RWPE2 (cell line): ENCODE measurements around the gene KSR1.

Experiments used
- ATAC-seq: fragments of 200-7000 bp; cut with Tn5 transposase; 3 replicates; pipeline ENCODE4 v1.9.1; 2021; ENCODE audit warnings: low read depth
- DNase-seq: peaks from one replicate; pipeline ENCODE4 v3.0.0-alpha.2; 2020; ENCODE audit warnings: low spot score
- H3K27ac ChIP-seq: fragments of 450-650 bp; 2 replicates; pipeline ENCODE4 v1.5.1; 2017; ENCODE audit warnings: mild to moderate bottlenecking; ENCODE audit not compliant: poor library complexity, severe bottlenecking
- H3K27me3 ChIP-seq: fragments of 250-450 bp; sonication (Bioruptor Pico); 2 replicates; pipeline ENCODE4 v1.5.1; 2021; ENCODE audit warnings: mild to moderate bottlenecking, moderate library complexity; ENCODE audit not compliant: insufficient read depth, poor library complexity, severe bottlenecking
- H3K36me3 ChIP-seq: fragments of 250-450 bp; sonication (Bioruptor Pico); 2 replicates; pipeline ENCODE4 v1.5.1; 2020; ENCODE audit warnings: low read depth, mild to moderate bottlenecking, moderate library complexity
- H3K4me1 ChIP-seq: fragments of 250-450 bp; sonication (Bioruptor Pico); 2 replicates; pipeline ENCODE4 v1.5.1; 2021; ENCODE audit warnings: mild to moderate bottlenecking, moderate library complexity; ENCODE audit not compliant: insufficient read depth, poor library complexity, severe bottlenecking
- H3K4me3 ChIP-seq: fragments of 250-450 bp; sonication (Bioruptor Pico); 2 replicates; pipeline ENCODE4 v1.5.1; 2021; ENCODE audit warnings: mild to moderate bottlenecking, moderate library complexity; ENCODE audit not compliant: severe bottlenecking
- H3K9me3 ChIP-seq: fragments of 250-450 bp; sonication (Bioruptor Pico); 2 replicates; pipeline ENCODE4 v1.5.1; 2021; ENCODE audit warnings: mild to moderate bottlenecking, moderate library complexity; ENCODE audit not compliant: severe bottlenecking
- TF ChIP-seq, protein P1 (sequence below): fragments of 450-650 bp; IDR thresholded peaks from one replicate; pipeline ENCODE4 v1.5.1; 2017; ENCODE audit warnings: mild to moderate bottlenecking, moderate library complexity; ENCODE audit not compliant: poor library complexity, severe bottlenecking

KSR1 gene

DNA sequence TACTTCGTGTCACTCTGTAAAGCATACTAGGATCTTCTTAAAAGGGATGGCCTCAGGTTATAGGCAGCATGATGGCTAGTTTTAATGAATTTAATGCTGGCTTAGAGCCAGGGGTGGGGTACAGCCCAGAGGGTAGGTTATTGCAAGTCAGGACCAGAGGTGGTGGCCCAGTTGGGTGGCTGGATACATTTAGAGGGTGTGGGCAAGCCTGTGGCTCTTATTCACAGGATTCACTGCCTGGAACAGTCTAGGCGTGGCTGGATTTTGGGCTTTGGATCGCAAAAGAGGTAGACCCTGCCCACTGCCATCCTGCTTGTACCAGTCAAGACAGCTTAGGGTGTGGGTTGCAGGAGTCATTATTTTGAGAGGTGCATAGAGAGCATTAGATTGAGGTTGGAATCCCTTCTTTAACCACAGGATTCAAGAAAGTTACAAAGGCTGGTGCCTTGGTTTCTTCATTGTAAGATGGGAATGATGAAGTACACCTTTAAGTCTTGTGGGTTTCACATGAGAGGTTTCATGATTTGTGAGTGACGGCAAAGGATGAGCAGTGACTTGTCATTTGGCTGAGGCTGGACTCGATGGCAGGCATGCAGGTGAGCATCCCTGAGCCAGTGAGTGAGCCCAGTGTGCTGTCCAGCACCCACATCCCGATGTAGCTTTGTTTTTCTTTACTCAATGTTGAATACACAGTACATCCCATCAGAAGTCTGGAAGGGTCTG, 85.2 kb downstream of the KSR1 start:
- Histone ChIP-seq H3K4me3 (no peak overlapping the region), H3K4me1 (peaks cover 10% of the 10 kb centered on the region), H3K9me3 (no peaks in the 10 kb centered on the region), H3K36me3 (no peaks in the 10 kb centered on the region), H3K27ac (no peak overlapping the region), H3K27me3 (no peaks in the 10 kb centered on the region)
- DNase-seq (no peak), ATAC-seq (no peak)
- TF ChIP-seq, protein P1, sequence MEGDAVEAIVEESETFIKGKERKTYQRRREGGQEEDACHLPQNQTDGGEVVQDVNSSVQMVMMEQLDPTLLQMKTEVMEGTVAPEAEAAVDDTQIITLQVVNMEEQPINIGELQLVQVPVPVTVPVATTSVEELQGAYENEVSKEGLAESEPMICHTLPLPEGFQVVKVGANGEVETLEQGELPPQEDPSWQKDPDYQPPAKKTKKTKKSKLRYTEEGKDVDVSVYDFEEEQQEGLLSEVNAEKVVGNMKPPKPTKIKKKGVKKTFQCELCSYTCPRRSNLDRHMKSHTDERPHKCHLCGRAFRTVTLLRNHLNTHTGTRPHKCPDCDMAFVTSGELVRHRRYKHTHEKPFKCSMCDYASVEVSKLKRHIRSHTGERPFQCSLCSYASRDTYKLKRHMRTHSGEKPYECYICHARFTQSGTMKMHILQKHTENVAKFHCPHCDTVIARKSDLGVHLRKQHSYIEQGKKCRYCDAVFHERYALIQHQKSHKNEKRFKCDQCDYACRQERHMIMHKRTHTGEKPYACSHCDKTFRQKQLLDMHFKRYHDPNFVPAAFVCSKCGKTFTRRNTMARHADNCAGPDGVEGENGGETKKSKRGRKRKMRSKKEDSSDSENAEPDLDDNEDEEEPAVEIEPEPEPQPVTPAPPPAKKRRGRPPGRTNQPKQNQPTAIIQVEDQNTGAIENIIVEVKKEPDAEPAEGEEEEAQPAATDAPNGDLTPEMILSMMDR, result no peak

DNA sequence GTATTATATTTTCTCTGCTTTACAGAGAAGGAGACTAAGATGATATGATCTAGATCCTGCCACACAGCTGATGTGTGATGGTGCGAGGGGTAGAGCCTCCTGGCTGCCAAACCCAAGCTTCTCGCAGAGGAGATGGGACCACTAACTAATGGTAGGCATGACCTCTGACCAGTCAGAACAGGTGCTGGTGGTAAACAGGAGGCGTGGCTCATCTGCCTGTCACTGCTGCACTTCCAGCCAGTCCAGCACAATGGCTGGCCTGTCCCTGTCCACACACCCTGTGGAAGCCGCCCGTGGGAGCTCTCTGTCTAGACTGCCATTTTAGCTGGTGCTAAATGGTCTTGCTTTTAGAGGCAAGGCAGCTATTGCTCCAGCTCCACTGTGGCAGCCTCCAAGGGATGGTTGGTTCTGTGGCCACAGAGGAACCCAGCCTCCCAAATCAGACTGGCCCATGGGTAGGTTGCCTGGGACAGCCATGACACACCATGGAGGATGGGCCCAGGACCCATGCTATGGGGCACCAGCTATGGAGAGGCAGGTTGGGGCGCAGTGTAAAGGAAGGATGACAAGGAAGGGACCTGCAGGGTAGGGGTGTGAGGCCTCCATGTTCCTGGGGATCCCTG, 86.7 kb downstream of the KSR1 start:
- Histone ChIP-seq H3K4me1 (peaks cover 10% of the 10 kb centered on the region), H3K9me3 (no peaks in the 10 kb centered on the region), H3K27me3 (no peaks in the 10 kb centered on the region), H3K27ac (no peak overlapping the region), H3K4me3 (no peak overlapping the region), H3K36me3 (no peaks in the 10 kb centered on the region)
- TF ChIP-seq, protein P1, result no peak
- DNase-seq (no peak), ATAC-seq (no peak)

DNA sequence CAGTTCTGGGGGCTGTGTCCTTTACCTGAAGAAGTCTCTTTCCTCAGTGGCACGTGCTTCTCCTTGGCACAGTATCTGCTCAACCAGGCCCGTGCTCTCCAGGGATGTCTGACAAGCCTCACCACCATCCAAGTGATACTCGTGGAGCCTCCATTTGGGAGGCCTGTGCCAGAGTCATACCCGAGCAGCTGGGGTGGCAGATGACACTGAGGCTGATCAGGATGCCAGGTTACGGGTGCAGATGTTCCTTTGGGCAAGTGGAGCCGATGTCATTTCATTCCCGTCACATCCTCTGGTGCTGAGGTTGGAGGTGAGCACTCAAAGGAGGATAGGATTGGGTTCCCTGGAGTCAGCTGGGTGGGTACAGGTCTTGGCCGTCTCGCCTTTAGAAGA, 87.2 kb downstream of the KSR1 start:
- no peaks in the 10 kb centered on the region for H3K36me3 ChIP-seq

DNA sequence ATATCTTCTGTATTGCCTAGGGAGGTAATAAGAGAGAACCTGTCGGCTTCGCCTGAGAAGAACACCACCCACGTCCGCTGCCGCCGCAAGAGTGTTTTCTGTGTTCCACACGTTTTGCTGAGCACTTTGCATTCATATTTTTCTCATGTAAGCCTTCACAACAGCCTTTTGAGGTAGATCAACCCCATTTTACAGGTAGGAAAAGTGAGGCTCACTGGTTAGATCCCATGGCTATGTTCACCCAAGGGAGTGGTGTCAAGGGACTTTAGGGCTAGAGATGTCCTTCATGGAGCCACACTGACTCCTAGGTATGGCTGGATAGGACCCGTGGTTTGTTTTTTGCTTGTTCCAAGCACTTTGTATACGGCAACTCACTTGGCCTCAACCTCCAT, 87.7 kb downstream of the KSR1 start:
- H3K4me1 ChIP-seq, result peaks cover 10% of the 10 kb centered on the region
- H3K27ac ChIP-seq, result no peak overlapping the region

More for the DNA sequence above, 87.2 kb downstream of the KSR1 start:
- TF ChIP-seq, protein P1, result no peak
- peaks cover 10% of the 10 kb centered on the region for H3K4me1 ChIP-seq
- no peak for DNase-seq
- ATAC-seq, result no peak
- no peak overlapping the region for H3K4me3 ChIP-seq
- H3K9me3 ChIP-seq, result no peaks in the 10 kb centered on the region
- no peaks in the 10 kb centered on the region for H3K27me3 ChIP-seq
- H3K27ac ChIP-seq, result no peak overlapping the region

More for the DNA sequence above, 87.7 kb downstream of the KSR1 start:
- Histone ChIP-seq H3K9me3 (no peaks in the 10 kb centered on the region), H3K4me3 (no peak overlapping the region), H3K36me3 (no peaks in the 10 kb centered on the region), H3K27me3 (no peaks in the 10 kb centered on the region)
- ATAC-seq (no peak), DNase-seq (no peak)
- TF ChIP-seq, protein P1, result no peak
